GOT3 (cell line): ENCODE measurements around the gene EML5.

Experiments used
- DNase-seq: peaks from one replicate; lab custom pipeline; 2025; ENCODE audit warnings: mixed read lengths; lab: John Stamatoyannopoulos, UW

The EML5 gene

DNA sequence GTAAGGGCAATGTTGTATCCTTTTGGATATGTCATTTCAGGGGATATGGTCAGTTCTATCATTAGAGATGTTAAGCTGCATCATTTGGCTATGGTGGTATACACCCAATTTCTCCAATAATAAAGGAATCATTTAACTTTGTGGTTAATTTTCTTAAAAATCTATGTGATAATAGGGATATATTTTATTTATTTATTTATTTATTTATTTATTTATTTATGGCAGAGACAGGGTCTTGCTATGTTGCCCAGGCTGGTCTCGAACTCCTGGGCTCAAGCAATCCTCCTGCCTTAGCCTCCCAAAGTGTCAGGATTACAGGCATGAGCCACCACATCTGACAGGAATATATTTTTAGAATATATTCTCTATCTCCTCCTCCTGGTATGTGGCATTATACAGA is 85.7 kb downstream of the EML5 start:
- DNase-seq: no peak

DNA sequence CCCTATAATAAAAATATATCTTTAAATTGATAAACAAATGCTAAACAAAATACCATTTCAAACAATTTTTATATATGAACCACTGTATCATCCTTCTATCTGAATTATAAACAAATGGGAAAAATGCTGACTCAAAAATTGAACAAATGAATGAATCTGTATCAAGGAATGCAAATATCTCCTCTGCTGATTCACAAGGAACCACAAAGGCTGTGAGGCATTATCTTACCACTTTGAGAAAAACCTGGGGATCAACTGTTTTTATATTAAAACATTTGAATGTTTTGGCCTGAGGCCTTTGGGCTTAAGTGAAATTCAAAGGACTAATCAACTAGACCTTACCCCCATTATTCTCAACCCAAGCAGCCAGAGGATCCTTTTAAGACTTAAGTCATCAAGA is 86.3 kb downstream of the EML5 start:
- DNase-seq: no peak

DNA sequence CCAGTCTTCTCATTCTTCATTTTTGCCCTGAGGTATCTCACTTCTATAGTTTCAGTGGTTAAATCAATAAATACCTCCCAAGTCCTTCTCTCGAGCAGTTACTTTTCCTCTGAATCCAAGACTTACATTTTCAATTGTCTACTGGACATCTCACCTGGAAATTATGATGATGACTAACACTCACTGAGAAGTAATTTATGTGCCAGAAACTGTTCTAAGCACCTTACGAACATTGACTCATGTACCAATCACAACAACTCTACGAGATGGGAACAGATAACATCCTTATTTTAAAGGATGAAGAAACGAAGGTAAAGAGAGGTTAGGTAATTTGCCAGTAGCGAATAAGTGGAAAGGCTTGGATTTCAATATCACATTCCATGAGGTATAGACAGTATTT is 94.1 kb downstream of the EML5 start:
- no peak for DNase-seq

DNA sequence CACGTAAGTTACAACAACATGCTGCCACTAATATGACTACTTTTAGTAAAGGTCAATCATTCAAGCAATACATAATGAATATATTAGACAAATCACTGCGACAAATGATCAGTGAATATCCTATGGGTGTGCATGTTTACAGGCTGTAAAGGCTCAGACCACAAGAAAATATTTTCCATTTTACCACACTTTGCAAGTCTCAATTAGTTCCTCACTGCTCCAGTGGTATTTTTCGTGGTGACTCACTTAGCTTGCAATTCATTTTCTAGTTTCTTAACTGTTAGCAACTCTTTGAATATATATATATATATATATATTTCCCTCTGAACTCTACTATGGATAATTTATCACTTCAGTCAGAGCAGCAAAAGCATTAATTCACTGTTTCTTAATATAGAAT is 96.9 kb downstream of the EML5 start:
- no peak for DNase-seq

- no peak for DNase-seq
Observed at GRCh38 chr14:88688386-88688785, 104.4 kb downstream of the EML5 start.

- DNase-seq: no peak
Observed at GRCh38 chr14:88683119-88683518, 109.6 kb downstream of the EML5 start.

- DNase-seq: no peak
Observed at GRCh38 chr14:88682495-88683114, 110.1 kb downstream of the EML5 start.

DNA sequence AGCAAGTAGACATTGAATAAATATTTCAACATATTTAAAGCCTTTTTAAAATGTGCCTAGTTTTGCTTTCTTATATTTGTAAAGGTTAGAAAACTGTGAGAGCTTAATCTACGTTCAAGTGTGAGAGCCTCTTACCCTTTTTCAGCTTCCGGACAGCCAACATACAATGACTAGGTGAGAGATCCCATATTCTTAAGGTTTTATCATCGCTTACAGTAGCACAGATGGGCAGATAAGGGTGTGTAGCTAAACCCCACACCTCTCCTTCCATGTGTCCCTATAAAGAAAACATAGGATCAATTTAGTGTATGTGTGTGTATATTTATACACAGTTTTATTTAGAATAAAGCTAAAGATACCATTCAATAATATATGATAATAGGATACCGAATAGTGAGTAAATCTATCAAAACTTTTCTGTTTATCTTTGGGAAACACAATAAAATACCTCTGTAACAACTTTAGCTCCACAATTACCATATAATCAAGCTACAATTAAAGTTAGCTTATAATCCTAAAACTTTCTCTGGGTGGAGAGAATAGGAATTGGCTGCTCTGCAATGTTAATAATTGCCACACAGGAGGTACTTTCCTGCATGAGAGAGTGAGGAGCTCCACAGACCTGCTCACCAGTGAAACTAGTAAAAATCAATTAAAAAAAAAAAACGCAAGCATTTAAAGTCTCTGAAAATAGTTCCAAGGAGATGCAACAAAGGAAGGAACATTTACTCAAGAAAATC is 110.8 kb downstream of the EML5 start:
- DNase-seq: no peak

GRCh38 chr14:88669346-88669745 is 123.4 kb downstream of the EML5 start:
- DNase-seq: no peak

DNA sequence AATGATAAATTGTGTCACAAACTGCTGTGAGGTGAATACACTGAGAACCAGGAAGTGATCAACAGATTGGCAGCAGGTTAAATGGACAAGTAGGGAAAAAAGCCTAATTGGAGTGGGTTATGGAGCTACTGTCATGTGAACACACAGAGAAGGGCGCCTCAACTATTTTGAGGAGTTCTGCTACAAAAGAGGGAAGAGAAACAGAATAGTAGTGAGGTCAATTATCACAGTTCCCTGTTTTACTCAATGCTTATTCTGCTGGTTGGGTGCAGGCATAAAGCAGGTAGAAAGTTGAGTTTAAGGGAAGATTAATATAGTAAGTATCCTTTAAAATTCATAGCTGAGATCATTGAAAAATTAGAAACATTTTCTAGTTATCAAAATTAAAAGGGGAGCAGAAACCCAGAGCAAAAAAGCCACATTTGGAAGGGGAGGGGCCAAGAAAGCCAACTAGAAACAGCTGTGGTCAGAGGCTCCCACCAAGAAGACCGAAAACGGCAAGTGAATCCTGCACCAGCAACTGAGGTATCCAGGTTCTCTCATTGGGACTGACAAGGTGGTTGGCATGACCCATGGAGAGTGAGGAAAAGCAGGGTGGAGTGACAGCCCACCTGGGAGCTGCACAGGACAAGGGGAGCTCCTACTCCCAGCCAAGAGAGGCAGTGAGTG is 124.2 kb downstream of the EML5 start:
- no peak for DNase-seq

DNA sequence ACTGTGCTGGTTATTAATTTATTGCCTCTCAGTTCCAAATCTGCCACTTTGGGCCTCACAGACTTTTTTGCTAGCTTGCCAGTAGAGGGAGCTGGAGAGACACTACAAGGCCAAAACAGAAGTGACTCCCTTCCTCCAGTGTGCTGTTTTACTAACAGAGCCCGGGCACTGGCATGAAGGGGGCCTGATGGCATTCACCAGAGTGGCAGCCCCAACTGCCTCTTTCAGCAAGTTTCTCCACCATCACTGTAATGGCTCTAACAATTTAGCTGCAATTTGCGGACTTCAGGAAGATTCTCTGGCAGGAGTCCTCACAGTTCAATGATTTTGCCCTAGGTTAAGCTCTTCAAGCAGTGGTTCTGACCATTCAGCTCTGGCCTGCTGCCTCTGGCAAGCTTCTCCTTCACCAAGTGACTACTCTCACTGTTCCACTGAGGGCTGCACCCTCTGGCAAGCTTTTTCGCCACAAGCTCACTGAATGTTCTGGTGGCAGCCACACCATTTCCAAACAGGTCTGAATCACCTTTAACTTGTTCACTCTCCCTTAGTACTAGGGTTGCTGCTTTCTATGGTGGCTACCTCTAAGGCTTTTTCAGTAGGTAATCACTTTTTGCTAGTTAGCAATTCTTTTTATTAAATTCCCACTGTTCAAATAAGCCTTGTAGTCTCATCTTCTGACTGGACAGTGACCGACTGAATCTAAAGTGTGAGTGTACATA is 125.0 kb downstream of the EML5 start:
- DNase-seq: peak; percentile 1

DNA sequence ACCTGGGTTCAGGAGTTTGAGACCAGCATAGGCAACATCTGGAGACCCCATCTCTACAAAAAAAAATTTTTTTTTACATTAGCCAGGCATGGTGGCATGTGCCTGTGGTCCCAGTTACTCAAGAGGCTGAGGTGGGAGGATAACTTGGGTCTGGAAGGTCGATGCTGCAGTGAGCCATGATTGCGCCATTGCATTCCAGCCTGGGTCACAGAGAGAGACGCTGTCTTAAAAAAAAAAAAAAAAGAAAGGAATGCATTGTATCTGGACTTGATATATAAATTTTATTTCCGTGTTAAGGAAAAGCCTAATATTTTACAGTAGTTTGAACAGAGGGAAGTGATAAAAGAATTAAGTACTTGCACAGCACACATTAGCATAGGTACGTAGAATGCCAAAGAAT is 132.7 kb downstream of the EML5 start:
- DNase-seq: no peak

DNA sequence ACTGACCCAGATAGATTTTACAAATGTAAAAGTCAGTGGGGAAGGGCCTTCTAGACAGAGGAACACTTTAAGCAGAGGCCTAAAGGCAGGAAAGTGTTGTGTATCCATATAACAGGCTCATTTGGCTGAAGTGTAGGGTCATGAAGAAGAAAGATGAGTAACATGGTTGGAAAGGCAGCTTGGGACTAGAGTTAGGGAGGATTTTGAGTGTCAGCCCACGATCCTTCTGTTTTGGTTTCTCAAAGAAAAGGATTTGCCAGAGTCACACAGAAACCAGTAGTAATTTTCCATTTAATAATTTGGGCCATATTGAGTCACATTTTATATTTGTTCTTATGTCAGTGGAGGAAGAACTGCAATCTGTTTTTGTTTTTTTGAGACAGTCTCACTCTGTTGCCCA is 153.5 kb downstream of the EML5 start:
- DNase-seq: no peak

- DNase-seq: no peak
Observed at GRCh38 chr14:88632512-88632911, 160.2 kb downstream of the EML5 start.

DNA sequence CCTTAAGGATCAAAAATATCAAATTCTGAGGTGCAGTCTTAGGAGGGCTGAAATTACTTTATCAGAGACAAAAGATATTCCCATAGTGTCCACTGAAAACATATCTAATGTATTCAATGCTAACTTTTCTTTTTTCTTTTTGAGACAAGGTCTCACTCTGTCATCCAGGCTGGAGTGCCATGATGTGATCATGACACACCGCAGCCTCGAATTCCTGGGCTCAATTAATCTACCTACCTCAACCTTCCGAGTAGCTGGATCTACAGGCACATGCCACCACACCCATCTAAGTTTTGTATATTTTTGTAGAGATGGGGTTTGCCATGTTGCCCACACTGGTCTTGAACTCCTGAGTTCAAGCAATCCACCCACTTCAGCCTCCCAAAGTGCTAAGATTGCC is 161.7 kb downstream of the EML5 start:
- DNase-seq: no peak

GRCh38 chr14:88630565-88630964 is 162.2 kb downstream of the EML5 start:
- DNase-seq: no peak

- DNase-seq: no peak
Observed at GRCh38 chr14:88628462-88628861, 164.3 kb downstream of the EML5 start.

- no peak for DNase-seq
Observed at GRCh38 chr14:88628033-88628432, 164.7 kb downstream of the EML5 start.

DNA sequence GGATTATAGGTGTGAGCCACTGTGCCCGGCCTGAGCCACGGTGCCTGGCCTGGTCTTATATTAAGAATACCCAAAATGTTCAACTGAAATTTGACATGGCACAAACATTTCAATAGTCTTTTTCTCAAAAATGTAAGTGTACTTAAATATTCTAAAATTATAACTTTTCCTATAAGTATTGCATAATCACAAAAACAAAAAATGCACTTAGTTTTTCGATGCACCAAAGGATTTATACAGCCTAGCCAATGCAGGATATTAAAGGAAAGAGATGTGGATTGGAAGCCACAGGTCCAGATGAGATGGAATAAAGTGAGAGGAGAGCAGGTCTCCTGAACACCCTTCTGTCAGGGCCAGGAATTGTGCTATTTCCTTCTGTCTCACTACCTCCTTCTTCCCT is 167.1 kb downstream of the EML5 start:
- DNase-seq: no peak

GRCh38 chr14:88621100-88621499 is 171.7 kb downstream of the EML5 start:
- DNase-seq: no peak

GRCh38 chr14:88618476-88618875 is 174.3 kb downstream of the EML5 start:
- DNase-seq: no peak

GRCh38 chr14:88617479-88617878 is 175.3 kb downstream of the EML5 start:
- DNase-seq: no peak

DNA sequence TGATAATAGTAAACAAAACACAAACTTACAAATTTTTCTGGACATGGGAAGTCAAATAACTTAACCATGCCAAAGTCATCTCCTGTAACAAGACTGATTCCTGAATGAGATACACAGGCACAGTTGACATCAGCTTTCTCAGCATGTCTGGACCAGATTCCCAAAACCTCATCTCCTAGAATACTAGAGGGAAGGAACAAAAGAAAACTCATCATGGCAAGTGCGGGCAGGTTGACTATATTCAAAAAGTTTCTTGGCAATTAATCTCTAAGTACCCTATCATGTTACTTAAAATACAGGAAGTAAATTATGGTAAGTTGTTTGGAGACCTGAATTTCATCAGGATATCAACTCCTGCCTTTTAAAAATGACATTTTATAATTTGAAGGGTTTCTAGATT is 176.1 kb downstream of the EML5 start:
- no peak for DNase-seq
